Epidermal melanocyte (primary cell): ENCODE results near the gene HK3.

Source experiments
- DNase-seq: peaks from one replicate; pipeline ENCODE4 v3.0.0; 2011; ENCODE audit warnings: low spot score; ENCODE audit not compliant: insufficient read length

HK3 gene

DNA sequence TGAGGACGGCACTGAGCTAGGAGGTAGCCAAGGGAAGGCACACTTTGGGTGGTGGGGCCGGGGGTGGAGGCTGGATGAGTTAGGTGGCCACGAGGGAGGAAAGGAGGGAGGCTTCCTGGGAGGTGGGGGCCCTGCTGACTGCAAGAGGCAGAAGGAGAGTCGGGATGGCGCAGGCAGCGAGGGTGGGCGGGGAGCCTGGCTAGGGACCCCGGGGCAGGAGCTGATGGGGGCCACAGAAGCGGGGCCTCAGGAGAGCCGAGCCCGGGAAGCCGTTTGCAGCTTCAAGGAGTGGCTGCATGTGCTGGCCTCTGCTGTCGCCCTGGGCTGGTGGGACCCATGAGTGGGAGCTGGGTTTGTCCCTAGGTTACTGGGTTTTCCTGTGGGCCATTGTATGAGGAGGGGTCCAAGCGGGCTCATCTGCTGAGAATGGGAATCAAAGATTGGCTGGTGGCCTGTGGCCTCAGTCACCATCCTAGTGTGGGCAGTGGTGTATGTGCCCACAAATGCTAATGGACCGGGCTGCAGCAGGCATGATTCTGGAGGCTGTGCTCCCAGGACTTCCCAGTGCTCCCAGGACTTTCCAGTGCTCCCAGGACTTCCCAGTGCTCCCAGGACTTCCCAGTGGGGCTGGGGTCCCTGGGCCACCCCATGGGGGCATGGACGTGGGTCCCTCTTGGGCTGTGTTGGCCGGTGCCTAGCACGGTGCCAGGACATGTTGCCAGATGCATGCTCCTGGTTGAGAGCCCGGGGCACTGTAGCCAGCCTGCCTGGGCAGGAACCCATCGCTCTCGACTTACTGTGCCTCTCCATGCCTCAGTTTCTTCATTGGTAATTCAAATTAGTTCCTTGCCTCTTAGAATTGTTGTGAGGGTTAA, 48.5 kb downstream of the HK3 start:
- no peak for DNase-seq

DNA sequence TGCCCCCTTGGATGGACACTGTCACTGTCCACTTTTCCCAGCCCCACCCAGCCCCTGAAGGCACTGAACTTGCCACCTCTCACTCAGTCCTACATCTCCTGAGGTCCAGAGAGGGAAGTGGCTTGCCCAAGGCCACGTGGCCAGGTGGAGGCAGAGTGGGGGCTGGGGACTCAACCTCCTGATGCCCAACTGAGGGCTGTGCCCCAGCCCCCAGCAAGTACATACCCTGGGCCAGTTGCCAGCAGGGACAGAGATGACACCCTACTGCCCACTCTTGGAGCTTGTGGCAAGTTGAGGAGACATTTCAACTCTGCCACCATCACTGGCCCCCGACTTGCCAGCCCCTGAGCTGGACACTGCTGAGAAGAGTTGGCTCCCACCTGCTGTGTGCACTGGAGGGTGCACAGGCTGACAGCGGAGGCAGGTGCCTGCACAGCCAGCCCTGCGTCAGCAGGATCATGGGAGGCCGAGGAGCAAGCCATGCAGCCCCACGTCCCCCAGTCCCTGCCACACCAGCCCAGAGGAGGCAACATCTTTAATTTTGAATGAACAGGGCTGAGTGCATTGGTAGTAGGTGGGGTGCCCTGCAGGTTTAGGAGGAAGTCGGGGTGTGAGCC, 49.4 kb downstream of the HK3 start:
- DNase-seq: no peak

- no peak for DNase-seq
Observed at GRCh38 chr5:176848651-176849050, 50.5 kb downstream of the HK3 start.

- DNase-seq: no peak
Observed at GRCh38 chr5:176847726-176848290, 51.3 kb downstream of the HK3 start.

GRCh38 chr5:176847148-176847547, 52.0 kb downstream of the HK3 start:
- no peak for DNase-seq

DNA sequence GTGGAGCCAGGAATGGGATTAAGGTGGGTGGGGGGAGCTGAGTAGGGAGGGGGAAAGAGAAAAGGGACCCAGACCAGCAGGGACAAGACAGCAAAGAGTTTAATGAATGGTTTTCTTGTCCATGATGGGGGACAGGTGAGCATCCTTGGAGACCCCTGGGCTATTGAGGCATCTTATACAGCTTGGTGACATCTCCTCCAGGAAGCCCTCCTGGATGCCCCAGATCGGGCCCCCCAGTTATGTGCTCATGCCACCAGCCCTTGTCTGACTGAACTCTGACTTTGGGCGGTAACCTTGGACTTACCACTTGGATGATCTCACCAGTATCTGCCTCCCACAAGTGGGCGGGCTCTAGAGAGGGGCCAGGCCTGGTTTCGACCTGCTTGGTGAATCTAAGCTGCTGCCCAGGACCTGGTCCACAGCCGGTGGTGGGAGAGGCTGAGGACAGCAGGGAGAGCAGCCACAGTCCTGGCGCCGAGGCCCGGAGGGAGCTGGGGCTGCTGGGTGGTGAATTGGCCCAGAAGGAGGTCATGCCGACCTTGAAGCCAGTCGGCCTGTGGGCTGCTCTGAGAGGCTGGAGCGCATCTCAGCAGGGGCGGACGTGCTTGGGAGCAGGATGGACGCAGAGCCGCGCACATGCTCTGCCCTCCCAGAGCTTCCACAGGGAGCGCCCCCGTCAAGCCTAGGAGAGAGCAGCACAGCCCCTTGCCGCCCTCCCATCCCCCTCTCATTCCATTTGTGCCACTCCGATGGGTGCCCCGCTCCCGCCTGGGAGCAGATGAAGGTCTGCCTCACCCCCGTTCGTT, 52.6 kb downstream of the HK3 start:
- DNase-seq: no peak

- DNase-seq: no peak
Observed at GRCh38 chr5:176845392-176845713, 53.8 kb downstream of the HK3 start.

DNA sequence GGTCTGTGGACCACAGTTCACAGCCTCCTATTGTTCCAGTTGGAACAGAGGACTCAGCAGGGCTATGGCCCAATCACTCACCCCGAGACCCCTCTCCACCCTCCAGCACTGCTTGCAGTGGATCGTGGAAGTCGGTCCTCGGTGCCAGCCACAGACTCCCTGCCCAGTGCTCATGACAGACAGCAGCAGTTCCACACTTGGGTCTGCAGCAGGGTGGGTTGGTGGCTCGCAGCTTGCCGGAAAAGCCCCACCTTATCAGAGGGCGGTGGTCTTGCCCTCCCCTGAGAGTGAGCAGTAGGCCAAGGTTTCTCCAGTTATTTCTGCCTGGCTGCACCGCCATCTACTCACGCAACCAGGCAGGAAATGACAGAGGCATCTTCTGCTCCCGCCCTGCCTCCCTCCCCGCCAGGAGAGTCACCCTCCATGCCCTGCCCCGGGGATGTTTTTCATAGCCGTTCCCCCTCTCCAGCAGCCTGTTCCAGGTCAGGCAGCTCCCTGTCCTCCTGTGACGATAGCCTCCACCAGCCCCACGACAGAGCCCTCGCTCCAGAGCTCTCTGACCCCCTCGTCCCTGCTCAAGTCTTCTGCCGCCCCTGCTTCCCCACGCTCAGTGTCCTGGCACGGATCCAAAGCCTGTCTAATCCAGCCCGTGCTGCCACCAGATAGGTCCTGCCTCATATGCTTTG, 54.3 kb downstream of the HK3 start:
- DNase-seq: no peak

- DNase-seq: no peak
Observed at GRCh38 chr5:176844281-176844680, 54.9 kb downstream of the HK3 start.

GRCh38 chr5:176843673-176844072, 55.5 kb downstream of the HK3 start:
- no peak for DNase-seq

- DNase-seq: peak; percentile 85
Observed at GRCh38 chr5:176837707-176838115, 61.4 kb downstream of the HK3 start.

GRCh38 chr5:176836811-176837706, 62.1 kb downstream of the HK3 start:
- DNase-seq: no peak

DNA sequence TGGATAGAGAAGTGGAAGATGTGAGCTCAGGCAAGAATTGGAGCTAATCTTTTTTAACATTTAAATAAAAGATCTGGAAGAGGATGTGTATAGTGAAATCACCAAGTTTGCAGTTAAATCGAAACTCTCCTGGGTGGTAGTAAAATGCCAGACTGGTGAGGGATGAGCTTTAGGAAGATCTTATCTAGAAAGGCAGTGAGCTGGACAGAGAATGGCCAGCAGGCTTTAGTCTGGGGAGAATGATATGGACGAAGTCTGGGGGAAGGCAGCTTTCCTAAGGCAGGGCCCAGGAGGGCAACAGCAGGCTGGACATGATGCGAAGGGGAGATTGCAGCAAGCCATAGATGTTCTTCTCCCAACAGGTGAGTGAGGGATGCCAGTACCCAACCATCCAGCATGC, 63.2 kb downstream of the HK3 start:
- DNase-seq: no peak

GRCh38 chr5:176833286-176833685, 65.9 kb downstream of the HK3 start:
- no peak for DNase-seq

DNA sequence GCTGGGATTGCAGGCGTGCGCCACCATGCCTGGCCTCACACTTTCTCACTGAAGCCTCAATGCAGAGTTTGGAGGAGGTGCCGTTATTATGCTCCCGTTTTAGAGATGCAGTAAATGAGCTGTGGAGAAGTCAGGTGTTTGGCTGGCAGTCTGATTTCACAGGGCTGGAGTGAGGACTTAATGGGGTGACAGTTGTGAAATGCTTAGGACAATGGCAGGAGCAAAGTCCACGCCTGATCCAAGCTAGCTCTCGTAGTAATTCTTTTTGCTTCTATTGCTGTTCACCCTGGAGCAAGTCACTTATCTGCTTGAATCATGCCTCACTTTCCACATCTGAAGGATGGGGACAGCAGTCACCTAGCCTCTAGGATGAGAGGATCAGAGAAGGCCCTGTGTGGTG, 67.0 kb downstream of the HK3 start:
- DNase-seq: no peak

DNA sequence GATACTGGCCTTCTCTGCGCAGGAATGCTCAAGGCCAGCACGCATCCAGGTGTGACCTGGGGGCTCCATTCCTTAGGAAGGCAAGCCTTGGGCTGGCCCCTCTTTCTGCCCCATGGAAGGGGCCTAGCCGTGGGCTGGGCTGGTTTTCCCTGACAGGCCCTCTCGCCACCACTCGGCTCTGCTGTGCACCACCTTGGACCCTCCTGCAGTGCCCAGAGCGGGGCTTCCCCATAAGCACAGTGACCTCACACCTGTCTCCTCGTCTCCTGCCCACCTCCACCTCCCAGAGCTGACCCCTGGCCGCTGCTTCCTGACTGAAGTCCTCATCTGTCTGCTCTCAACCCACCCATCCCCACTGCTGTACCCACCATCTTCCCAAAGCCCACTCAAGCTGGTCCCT, 67.7 kb downstream of the HK3 start:
- DNase-seq: no peak

- DNase-seq: no peak
Observed at GRCh38 chr5:176830995-176831423, 68.1 kb downstream of the HK3 start.
